GM21737 (cell line): Measurements from ENCODE around the gene OR51B6.
A peak's percentile ranks its signal among the peaks of the same experiment; 100 is the strongest.
"Not testable (repeated sequence)": the region's sequence is repeated elsewhere in the genome, so short reads cannot be mapped to it uniquely, and the experiment has no call there.

ENCODE experiments used
- ATAC-seq: cut with Tn5 transposase; IDR thresholded peaks from one replicate; pipeline ENCODE4 v1.9.1; 2021; ENCODE audit warnings: mild to moderate bottlenecking, moderate library complexity; ENCODE audit not compliant: unreplicated experiment

OR51B6 gene, protein sequence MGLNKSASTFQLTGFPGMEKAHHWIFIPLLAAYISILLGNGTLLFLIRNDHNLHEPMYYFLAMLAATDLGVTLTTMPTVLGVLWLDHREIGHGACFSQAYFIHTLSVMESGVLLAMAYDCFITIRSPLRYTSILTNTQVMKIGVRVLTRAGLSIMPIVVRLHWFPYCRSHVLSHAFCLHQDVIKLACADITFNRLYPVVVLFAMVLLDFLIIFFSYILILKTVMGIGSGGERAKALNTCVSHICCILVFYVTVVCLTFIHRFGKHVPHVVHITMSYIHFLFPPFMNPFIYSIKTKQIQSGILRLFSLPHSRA

GRCh38 chr11:5351208-5351607, at the start of gene OR51B6:
TSS of gene OR51B6 (plus strand) at chr11:5351508. CDS start at chr11:5351508, 0 bp downstream.
- no peak for ATAC-seq

- ATAC-seq: no peak
These were observed 49.5 kb upstream of the OR51B6 start, which contains the start of gene OR51B4 for GRCh38 chr11:5301846-5302245. TSS of gene OR51B4 (minus strand) at chr11:5301946. CDS start at chr11:5301946, 0 bp downstream.

DNA sequence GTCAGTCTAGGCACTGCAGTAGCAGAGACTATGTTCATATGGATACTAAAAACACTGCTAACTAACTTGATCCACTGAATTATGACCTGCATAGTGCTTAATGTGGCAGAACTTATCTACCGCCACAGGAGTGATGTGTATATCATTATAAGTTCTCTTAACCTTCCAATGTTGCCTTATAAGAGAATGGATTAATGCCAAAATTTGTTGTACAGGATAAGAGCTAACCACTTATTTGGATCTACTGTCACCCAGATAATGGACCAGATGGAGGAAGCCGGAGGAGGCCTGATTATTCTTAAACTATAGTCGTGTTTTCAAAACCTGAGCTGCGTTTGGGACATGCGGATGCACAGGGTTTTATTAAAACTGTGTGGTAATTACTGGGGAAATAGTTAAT, 47.7 kb upstream of the OR51B6 start:
- no peak for ATAC-seq

- no peak for ATAC-seq
These were observed 47.3 kb upstream of the OR51B6 start for GRCh38 chr11:5304046-5304445.

GRCh38 chr11:5307256-5308019, 43.9 kb upstream of the OR51B6 start:
- ATAC-seq: no peak

DNA sequence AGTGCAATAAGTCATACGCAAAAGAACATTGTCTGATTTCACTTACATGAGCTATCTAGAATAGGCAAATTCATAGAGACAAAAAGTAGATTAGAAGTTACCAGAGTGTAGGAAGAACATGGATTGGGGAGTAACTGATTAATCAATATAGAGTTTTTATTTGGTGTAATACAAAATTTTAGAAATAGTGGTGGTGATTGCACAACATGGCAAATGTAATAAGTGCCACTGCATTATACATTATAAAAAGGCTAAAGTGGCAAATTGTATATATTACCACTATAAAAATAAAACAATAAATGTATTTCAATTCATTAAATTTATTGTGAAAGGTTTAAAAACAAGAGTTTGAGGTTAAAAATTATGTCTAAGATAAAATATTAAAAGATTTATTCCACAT, 40.9 kb upstream of the OR51B6 start:
- ATAC-seq: no peak

DNA sequence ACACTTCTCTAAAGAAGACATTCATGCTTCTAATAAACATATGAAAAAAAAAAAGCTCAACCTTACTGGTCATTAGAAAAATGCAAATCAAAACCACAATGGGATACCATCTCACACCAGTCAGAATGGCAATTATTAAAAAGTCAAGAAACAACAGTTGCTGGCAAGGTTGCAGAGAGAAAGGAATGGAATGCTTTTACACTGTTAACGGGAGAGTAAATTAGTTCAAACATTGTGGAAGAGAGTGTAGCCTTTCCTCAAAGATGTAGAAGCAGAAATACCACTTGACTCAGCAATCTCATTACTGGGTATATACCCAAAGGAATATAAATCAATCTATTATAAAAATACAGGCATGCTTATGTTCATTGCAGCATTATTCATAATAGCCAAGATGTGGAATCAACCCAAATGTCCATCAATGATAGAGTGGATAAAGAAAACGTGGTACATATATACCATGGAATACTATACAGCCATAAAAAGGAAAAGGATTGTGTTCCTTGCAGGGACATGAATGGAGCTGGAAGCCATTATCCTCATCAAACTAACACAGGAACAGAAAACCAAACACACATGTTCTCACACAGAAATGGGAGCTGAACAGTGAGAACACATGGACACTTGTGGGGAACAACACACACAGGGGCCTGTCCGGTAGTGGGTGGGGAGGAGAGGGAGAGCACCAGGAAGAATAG, 37.8 kb upstream of the OR51B6 start:
- not testable (repeated sequence) for ATAC-seq

GRCh38 chr11:5317292-5317691, 34.0 kb upstream of the OR51B6 start:
- ATAC-seq: no peak

DNA sequence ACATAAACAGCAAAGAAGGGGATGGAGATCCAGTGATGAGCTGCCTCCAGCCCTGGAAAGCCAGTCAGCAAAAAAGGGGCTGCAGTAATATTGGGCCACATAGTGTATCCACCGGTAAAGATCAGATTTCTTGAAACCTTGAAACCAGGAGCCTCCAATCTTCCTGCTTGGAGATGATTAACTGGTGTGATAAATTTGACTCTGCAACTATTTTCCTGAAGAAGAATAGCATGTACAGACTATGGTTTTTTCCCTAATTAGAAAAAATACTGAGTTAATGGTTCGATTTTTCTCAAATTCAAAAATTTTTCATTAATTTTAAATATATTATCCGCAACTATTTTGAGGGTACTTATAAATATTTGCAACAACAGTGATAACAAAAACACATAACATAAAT, 27.1 kb upstream of the OR51B6 start, which contains the start of gene OR51B2:
Gene OR51B2, minus strand, starts transcription at position 101 of the 400 bp plus-strand sequence. Its CDS starts 0 bp downstream, at position 101.
- ATAC-seq: no peak

DNA sequence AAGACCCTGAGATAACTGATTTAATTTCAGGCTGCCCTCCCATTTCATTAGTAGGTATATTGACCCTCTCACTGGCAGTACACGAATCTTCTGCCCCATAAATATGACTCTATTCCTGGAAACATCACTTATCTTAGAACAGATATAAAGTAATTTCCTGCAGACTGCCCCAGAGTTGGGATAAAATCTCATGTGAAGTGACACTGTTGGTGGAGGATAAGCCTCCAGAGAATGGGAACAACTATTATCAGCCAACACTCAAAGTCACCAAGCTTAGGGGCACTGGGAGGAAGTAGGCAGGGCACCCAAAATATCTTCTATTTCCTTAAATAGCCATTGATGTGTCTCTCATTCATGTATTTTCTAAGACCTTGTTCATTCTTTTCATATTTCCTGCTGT, 16.1 kb upstream of the OR51B6 start:
- ATAC-seq: no peak

DNA sequence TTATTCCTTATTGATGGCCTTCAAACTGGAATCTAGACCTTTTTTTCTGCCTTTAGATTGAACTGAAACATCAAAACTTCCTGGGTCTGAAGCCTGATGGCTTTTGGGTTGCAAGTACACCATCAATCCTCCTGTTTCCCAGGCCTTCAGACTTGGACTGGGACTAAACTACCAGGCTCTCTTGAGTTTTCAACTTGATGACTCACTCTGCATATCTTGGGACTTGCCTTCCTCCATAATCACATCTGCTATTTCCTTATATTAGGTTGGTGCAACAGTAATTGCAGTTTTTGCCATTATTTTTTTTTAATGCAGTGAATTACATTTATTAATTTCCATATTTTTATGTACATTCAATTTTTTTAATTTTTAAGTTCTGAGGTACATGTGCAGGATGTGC, 15.0 kb upstream of the OR51B6 start:
- no peak for ATAC-seq

DNA sequence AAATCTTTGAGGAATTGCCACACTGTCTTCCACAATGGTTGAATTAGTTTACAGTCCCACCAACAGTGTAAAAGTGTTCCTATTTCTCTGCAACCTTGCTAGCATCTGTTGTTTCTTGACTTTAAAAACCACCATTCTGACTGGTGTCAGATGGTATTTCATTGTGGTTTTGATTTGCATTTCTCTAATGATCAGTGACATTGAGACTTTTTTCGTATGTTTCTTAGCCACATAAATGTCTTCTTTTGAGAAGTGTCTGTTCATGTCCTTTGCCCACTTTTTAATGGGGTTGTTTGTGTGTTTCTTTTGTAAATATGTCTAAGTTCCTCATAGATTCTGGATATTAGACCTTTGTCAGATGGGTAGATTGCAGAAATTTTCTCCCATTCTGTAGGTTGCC, 14.1 kb upstream of the OR51B6 start:
- ATAC-seq: not testable (repeated sequence)

- ATAC-seq: peak; percentile 80
These were observed 11.5 kb upstream of the OR51B6 start for GRCh38 chr11:5339771-5340322.

GRCh38 chr11:5343474-5344335, 7.6 kb upstream of the OR51B6 start, which contains the start of gene OR51B5:
TSS of gene OR51B5 (minus strand) at chr11:5343524. CDS start at chr11:5343524, 0 bp downstream.
- ATAC-seq: no peak

GRCh38 chr11:5345831-5346230, 5.5 kb upstream of the OR51B6 start:
- ATAC-seq: no peak

DNA sequence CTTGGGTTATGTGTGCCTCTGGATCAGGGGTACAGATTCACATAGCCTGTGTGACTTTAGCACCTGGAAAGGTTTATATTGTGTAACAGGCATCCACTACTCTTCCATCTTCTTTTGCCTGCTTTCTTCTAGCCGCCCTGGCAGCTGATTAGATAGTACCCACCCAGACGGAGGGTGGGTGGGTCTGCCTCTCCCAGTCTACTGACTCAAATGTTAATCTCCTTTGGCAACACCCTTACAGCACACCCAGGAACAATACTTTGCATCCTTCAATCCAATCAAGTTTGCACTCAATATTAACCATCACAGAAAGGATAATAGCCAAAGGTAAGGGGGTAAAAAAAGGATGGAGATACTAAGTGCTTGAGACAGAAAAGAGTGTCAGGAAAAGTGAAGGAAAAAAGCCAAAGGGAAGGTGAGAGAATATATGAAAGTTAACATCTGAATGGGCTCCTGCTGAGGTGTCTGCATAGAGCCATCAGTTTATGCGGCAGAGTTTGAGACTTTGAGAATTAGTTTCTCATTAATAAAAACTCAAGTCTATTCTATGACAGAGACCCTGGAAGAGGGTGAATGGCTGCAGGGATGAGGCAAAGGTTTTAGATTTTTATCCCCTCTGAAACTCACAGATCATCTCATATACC, 2.6 kb upstream of the OR51B6 start:
- no peak for ATAC-seq

DNA sequence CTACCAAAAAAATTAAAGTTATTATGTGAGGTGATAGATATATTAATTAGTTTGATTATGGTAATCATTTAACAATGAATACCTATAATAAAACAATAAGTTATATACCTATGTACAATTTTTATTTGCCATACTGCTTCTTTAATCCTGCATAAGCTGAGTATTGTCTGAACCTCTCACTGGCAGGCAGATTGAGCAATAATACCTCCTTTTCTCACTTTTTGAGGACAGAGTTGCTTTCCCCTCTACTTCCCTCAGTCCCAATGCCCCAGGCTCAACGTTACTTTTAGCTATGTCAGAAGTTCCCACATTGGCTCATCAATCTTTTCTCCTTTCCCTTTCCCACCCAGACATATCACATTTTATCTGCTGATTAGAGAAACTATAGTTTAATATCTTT, 1.8 kb upstream of the OR51B6 start:
- ATAC-seq: no peak

DNA sequence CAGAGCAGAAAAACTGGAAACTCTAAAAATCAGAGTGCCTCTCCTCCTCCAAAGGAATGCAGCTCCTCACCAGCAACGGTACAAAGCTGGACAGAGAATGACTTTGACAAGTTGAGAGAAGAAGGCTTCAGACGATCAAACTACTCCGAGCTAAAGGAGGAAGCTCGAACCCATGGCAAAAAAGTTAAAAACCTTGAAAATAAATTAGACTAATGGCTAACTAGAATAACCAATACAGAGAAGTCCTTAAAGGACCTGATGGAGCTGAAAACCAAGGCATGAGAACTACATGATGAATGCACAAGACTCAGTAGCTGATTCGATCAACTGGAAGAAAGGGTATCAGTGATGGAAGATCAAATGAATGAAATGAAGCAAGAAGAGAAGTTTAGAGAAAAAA, 4.7 kb downstream of the OR51B6 start:
- ATAC-seq: not testable (repeated sequence)

GRCh38 chr11:5362017-5362625, 10.8 kb downstream of the OR51B6 start:
- ATAC-seq: no peak
